IPS DF 19.7 (cell line): Measurements from ENCODE around the gene PARM1.
"Not testable (repeated sequence)": the region's sequence is repeated elsewhere in the genome, so short reads cannot be mapped to it uniquely, and the experiment has no call there.

Source experiments
- DNase-seq: peaks from one replicate; pipeline ENCODE4 v3.0.0-alpha.2; 2013; ENCODE audit warnings: low read depth, low spot score

PARM1 gene

DNA sequence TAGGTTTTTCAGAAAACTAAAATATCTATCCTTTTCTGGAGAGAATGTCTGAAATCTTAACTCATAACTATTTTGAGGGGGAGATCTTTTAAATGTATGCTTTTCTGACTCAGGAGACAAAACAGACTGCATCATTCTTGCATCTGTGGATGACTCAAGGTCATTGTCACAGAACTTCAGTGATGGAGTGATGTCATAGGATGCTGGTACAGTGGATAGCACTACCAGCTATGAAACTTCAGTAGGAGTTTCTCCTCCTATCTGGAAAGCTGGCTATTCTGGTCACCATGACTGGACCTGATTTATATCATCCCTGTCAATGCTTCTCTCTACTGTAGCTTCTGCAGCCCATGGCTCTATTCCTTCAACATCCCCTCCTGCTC is 50.3 kb downstream of the PARM1 start:
- no peak for DNase-seq

DNA sequence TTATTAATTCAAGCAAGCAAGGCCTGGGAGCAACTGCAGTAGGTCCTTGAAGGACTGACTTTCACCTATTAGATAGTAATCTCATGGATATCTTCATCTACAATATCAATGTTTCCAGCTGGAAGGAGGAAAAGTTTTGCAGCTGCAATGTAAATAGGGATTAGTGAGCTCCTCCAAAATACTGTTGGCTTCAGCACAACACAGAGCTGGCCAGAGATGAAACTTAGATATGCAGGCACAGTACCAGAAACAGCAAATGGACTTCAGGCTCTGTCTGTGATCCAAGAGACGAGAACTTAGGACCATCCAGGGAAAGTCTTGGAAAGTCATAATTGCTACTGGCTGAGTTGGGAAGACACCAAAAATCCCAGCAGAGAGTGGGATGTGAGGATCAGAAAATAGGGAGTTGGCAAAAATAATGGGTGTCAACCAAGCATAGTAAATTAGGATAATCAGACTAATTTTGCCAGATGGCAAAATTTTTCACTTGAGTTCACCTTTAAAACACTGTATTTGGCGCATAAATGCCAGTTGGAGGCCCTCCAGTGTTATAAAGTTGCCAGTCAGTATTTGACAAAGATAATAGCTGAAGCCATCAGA is 57.5 kb downstream of the PARM1 start:
- no peak for DNase-seq

DNA sequence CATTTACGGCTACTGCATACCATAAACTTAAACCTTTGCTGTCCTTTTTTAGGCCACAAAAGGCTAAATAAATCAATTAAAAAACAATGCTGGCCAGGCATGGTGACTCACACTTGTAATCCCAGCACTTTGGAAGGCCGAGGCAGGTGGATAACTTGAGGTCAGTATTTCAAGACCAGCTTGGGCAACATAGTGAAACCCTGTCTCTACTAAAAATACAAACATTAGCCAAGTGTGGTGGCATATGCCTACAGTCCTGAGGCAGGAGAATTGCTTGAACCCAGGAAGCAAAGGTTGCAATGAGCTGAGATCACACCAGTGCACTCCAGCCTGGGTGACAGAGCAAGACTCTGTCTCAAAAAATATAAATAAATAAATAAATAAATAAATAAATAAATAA is 61.5 kb downstream of the PARM1 start:
- DNase-seq, result not testable (repeated sequence)

DNA sequence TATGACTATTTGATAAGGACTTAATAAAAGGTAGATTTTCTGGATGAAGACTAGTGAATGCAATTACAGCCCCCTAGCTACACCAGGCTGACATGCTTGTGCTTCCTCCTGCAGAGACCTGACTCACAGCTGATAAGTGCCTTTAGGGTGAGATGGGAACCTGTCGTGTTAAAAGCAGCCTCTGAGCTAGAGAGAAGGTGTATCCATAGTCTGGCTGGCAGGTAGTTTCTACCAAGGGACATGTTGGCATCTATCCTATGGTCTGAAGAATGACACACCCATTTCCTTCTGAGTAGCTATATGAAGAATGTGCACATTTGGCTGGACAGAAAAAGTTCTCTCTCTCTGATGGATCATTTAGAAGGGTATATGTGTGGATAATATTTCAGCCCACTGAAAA is 64.1 kb downstream of the PARM1 start:
- DNase-seq, result no peak

DNA sequence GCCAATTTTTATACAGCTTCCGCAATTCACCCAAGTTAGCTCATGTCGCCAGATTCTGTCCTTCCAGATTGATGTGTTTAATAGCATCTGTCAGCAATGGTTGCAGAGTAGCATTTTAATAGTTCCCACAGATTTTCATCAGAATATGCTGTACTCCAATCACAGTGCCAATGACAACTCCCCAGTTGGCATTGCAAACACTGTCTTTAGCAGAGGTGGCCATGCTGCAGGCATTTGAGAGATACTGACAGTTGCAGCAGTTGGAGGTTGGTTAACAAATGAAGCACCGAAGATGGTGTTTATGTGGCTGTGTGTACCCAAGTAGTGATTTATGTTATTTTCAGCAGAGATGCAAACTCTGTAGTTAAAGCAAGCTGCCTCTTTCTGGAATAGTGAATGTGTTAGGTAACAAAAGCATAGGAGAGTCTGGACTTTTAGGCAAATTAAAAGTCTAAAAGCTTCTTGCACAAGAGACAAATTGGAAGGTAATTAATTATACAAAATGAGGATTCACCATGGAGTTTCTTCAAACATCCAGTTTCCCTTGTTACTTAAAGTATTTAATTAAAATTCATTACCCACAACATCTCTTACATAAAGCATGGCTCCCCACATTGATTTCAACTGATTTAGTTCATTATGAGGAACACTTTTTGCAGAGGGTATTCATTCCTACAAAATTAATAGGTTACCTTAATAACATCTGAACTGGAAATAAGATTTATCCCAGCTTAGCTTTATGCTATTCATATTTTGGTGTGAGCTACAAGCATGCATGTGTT is 65.2 kb downstream of the PARM1 start:
- DNase-seq, result no peak

DNA sequence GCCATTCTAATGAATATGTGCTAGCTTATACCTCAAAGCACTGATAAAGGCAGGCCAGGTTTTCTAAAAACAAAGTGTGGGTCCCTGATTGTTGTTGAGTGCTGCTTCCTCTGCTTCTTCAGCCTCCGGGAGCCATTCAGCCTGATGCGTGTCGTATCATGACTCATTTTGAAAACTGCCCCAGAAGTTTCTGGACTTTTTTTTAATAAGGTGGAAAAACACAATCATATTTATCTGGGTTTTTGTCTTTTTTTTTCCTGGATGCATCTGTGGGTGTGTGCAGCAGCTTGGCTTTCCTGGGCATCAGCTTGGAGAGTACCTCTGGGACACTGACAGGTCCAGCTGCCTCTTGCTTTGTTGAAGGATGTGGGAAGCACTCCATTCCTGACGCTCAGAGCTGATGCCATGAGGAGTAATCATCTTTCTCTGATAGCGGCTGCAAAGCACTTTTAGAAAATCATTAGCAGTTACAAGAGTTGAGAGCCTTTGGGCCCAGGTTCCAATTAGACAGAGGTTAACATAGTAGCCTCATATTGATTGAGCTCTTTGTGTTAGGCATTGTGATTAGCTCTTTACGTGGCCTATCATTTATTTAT is 66.9 kb downstream of the PARM1 start:
- no peak for DNase-seq

DNA sequence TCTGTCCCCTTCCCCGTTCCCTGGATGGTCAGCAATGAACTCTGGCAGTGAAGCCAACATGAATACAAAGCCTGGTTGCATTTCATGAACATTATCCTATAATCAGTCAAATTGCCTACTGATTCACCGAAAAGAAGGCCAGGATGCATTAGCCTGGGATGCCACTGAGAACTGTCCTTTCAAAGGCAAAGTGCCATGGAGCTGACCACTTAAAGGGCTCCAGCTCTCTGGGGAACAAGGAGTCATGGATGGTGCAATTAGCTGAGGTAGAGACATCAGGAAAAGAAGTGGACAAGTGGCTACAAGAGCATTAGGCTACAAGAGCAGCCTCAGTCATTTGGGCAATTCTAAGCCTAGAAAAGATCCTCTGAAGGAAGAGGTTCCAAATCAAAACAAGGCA is 69.0 kb downstream of the PARM1 start:
- DNase-seq, result no peak

DNA sequence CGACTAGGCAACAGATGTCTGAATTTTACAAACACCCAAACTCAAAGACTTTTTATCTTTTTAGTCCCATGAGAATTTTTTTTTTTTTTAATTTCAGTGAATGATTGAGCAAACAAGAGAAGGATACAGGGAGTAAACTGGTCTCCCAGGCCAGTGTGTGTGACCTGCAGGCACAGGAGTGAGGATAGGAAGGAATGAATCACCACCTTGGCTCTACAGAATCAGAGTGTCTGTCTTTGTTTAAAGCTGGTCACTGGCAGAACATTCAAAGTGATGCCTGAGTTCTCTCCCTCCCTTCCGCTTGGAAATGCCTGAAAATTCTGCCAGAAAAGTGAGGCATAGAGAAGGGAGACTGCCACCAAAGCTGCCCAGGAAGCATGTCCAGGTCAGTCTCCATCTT is 69.5 kb downstream of the PARM1 start:
- DNase-seq, result no peak

DNA sequence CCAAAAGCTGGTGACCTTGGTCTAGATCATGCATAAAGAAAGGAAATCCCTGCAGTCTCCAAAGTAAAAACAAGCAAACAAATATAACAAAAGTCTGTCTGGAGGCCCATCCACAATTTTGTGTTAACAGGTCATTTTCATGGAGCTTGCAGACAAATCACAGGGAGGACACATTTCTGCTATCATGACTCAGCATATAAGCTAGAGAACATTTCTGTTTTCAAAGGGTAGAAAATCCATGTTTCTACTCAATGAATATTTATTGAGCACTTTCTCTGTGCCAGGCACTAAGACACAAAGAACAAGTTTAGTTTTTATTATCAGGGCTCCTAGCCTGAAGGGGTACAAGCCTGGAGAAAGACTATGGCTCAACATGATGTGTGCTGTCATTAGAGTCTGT is 71.1 kb downstream of the PARM1 start:
- no peak for DNase-seq

DNA sequence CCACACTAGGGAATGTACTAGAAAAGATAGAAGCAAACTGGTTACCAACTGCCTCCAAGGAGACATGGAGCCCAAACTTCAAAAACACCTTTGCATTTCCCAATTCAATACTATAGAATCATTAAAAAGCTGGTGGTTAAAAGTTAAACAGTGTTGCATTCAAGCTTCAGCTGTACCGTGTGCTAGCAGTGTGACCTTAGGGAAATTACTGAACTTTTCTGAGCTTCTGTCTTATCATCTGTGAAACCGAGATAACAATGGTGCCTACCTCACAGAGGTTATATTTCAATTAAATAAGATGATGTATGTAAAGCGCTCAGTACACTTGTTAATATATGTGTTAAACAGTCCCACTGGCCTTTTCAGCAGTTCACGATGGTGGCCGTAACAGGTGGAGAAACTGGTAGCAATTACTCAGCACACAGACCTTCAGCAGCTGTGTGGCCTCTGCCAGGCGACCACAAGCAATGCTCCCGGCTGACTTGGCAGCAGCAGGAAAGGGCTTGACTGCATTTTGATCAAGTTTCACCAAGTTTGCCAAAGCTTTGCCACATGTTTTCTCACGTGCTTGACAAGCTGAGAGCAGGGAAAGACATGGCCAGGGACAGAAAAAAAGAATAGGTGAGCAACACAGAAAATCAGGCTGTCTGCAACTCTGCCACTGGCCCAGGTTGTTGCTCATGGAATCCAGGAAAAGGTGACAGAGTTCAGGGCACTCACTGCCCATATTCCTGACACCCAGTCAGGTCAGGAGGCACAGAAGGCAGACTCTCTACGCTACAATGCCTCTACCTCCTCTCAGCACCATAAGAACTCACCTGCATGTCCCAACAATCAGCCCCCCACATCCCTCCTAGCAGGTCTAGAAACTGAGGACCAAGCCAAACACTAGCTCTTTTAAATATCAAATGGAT is 72.1 kb downstream of the PARM1 start:
- DNase-seq, result no peak

DNA sequence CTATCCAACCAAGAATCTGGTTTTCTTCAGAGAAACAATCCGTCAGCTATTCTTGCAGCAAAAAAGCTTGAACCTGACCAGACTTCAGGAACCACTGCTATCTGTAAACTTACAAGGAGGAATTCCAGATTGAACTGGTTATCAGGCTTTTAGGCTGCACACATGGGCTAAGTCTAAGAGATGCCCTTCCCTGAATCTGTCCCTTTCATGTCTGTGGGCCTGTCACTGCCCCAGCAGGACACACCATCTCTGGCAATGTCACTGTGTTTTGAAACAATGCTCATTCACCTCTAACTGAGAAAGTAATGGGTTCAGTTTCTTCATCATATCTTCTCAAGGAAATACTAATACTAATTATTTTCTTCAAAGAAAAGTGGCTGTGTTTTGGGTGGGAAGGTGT is 72.8 kb downstream of the PARM1 start:
- no peak for DNase-seq

DNA sequence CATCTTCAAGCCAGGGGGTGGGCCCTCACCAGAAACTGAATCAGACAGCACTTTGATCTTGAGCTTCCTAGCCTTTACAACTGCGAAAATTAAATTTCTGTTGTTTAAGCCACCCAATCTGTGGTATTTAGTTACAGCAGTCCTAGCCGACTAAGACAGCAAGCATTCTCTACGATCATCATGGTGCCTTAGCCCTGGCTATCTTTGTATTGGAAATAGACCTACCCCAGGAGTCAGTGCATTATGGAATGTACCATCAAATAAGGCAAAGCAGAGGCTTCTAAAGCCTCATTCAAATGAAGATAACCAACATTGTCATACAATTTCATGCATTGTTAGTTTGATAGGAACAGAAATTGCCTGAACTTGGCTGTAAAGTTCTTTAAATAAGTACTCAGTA is 75.0 kb downstream of the PARM1 start:
- peak; percentile 23 for DNase-seq

DNA sequence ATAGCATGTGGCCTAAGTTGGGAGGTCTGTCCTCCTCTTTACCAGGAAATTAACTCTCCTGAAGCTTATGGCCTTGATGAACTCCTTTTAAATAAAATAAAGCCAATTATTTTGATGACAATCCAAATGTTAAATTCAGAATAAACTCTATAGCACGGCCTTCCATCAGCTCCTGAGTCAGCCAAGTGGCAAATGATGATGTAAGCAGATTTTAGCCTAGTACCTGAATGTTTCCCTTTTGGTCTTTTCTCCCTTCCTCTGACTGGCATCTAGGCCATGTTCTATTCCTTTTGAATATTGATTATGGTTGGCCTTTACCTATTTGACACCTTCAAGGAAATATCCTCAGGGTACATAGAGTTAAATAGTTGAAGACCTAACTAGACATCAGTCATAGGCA is 76.2 kb downstream of the PARM1 start:
- DNase-seq, result no peak

DNA sequence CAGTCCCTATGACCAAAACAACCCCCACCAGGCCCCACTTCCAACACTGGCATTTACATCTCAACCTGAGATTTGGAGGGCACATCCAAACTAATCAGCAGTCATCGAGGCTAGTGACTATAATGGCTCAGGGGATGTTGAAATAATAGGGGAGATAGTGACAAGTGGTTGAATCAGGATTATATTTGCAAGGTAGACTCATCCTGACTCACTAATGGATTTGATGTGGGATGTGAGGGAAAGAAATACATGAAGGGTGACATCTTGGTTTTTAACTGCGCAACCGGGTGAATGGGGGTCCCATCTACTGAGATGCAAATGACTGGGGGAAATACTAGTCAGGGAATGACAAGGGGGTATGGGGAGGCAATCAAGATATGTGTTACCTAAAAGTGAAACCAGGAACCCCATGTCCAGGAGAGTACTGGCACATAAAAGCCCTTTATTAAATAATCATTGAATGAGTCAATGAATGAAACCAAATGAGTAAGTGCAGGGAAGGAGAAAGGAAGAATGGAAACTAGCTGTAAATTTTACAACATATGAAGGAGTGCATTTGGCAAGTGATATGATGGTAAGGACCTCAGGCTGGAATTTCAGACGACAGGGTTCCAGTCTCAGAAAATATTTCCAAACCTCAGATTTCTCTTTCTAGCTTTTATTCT is 78.3 kb downstream of the PARM1 start:
- DNase-seq, result no peak

DNA sequence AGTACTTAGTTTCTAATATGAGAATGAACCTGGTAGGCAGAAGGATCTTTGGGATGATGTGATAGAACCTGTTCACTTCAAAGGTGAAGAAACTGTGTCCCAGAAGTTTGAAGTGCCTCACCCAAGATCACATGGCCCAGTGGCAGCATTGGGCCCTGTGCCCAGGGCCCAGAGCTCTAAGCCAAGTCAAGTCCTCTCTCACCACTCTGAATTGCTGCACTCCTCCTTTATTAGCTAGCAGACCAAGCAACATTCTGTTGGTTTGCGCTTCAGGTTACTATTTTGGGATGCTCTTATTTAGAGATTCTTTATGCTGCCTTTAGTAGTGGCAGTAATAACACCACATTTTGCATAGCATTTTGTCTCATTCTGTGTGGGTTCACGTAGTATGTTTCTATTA is 82.7 kb downstream of the PARM1 start:
- no peak for DNase-seq

DNA sequence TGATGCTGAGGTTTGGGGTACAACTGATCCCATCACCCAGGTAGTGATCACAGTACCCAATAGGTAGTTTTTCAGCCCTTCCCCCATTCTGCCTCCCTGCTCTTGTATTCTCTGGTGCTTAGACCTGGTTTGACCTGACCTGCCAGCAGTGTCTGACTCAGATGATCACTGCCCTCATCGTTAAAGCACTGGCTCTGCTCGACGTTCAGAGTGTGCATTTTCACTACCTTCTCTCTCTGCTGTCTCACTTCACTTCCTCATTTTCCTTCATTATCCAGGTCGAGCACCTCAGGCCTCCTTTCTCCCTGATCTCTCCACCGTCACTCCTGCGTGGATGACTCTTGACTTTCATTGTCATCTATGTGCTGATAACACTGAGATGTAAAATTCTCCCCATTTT is 83.6 kb downstream of the PARM1 start:
- DNase-seq, result no peak

DNA sequence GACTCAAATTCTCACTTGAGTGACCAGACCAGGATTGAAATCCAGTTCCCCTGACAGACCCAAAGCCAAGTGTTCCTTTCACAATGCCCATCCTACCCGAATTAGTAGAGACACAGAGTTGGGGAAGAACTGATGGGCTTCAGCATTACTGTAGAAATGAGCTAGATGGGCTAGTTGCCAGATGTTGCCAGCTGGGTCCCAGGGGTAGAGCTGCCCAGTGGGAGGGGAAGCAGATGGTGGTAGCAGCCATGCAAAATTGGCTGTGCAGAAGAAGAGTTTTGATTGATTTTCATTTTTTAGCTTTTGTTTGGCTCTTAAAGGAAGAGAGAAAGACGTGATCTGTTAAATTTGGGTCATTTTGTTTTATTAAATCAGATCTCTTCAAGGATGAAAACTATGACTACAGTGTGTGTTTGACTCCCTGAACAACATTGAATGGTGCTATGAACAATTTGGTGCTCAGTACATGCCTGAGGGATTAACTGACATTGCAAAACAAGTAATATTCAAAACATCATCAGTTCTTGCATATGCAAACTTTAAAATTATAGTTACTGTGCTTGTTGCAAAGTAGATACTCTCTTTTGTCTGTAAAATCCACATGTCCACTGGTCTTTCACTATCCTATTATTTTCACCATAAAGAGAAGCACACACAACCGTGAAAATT is 86.0 kb downstream of the PARM1 start:
- DNase-seq, result no peak

DNA sequence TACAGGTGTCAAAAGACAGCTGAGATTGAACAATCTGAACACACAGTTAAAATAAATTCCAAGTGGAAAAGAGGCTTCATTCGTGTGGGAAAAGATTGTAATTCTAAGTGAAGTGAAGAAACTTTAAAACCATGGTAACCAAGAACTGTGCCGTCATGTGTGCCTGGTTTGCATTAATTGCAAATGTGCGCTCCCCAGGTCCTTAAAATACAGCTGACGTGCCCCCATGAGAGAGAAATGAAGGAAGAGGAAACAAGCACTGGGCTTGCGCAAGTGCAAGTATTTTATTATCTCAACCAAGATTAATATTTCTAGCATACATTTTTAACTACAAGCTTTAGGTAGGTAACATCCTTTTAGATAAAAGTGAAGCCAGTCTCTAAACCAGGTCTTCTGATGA is 92.5 kb downstream of the PARM1 start:
- no peak for DNase-seq

DNA sequence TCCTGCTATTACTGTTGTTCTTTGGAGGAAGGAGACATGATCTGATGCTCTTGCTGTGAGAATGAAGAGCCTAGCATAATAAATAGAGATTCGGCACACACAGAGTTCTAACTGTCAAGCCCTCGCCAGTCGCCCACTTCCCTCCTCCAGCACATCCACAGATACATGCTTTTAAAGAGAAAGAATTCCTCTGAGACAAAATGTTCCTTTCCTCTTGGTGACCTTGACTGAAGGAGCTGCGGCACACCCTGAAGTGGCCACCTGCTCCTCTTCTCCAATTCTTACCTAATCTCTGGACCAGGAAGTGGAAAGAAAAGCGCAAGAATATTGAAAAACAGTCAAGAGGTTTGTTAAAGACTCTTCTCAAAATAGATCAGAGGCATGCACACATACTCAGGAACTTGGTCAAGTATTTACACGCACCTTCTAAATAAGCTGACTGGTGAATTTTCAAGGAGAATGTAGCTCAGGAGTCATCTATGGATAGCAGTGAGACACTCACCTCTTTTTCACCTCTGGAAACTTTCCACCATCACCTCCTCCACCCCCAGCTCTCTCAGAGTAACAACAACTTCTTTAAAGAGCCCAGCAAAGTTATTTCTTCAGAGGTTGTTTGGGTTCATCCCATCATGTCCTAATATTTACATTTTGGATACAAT is 95.4 kb downstream of the PARM1 start:
- no peak for DNase-seq

DNA sequence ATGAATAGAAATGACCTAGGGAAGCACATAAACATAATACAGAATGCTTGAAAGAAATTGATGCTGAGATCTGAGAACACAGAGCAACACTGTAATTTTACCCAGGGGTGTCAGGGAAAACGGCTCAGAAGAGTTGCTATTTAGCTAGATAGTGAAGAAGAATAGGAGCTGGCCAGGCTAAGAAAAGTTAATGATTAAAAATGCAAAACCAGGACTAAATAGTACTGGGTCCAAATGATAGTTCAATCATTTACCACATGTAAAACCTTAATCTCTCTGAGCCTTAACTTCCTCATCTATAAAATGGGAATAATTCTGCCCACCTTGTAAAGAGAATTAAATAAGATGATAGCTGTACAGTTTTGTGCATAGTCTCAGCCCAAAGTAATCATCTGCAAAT is 97.1 kb downstream of the PARM1 start:
- DNase-seq, result no peak
